NB4 (cell line): Measurements from ENCODE around the gene RSAD1.

Source experiments
- MAX ChIP-seq: IDR thresholded peaks from 2 replicates; pipeline ENCODE4 v1.6.1; 2011; ENCODE audit warnings: low read depth, low read length
- MYC ChIP-seq: IDR thresholded peaks from 2 replicates; pipeline ENCODE4 v1.6.1; 2011; ENCODE audit warnings: low read depth, low read length
- POLR2A ChIP-seq: IDR thresholded peaks from 2 replicates; pipeline ENCODE4 v1.6.1; 2011; ENCODE audit warnings: mild to moderate bottlenecking; ENCODE audit not compliant: insufficient read length; ENCODE audit errors: extremely low read depth
- TF ChIP-seq, protein P1 (sequence below): IDR thresholded peaks from one replicate; pipeline ENCODE4 v1.5.1; 2012; ENCODE audit warnings: low read depth, low read length

DNA sequence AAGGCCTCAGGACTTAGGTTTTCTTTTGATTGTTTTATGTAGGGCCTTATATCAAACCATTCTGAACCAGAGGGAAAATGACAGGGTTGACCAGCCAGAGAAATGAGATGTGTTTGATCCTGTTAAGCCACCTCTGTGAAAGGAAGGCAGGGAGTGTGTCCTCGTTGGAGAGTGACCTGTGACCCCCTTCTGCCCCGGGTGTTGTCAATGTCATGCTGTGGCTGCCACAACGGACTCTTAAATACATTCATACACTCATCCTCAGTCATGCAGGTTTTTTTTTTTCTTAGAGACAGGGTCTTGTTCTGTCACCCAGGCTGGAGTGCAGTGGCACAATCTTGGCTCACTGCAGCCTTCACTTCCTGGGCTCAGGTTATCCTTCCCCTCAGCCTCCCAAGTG lies 35.7 kb downstream of the RSAD1 start:
- TF ChIP-seq, protein P1, sequence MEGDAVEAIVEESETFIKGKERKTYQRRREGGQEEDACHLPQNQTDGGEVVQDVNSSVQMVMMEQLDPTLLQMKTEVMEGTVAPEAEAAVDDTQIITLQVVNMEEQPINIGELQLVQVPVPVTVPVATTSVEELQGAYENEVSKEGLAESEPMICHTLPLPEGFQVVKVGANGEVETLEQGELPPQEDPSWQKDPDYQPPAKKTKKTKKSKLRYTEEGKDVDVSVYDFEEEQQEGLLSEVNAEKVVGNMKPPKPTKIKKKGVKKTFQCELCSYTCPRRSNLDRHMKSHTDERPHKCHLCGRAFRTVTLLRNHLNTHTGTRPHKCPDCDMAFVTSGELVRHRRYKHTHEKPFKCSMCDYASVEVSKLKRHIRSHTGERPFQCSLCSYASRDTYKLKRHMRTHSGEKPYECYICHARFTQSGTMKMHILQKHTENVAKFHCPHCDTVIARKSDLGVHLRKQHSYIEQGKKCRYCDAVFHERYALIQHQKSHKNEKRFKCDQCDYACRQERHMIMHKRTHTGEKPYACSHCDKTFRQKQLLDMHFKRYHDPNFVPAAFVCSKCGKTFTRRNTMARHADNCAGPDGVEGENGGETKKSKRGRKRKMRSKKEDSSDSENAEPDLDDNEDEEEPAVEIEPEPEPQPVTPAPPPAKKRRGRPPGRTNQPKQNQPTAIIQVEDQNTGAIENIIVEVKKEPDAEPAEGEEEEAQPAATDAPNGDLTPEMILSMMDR: no peak
- TF ChIP-seq MYC (no peak), POLR2A (no peak), MAX (no peak)
